Tongue (tissue), 2 donors: ENCODE measurements around the gene MEIS3. TPM values are rescaled to one million over a fixed set of nuclear protein-coding genes. Genes with fewer than 3 reads are reported as not detected.

Experiments
- DNase-seq: peaks from one replicate; pipeline ENCODE4 v3.0.0-alpha.2; 2015
- total RNA-seq: library from RNA; depleted of rRNA; stranded (reverse); fragments of >200 nt; gene quantifications from one replicate; pipeline ENCODE4 v1.2.3, GENCODE V29; 2014

Gene MEIS3
- total RNA-seq, 1 donor from 2014 or later = 9.9 TPM

DNA sequence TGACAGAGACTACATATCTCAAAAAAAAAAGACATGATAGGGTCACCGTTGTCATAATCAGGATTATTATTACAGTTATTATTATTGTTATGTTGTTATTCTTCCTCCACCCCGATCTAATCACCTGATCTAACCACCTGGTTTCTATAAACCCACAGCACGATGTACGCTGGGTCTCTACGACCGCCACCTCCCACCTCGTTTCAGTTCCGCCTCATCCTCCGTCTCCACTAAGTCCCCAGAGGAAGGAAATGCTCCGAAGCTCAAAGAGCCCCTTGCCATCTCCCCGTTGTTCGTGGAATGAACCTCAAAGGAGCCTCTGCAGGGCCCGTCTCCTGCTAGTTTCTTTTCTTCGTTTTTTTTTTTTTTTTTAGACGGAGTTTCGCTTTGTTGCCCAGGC is 15.9 kb upstream of the MEIS3 start:
- no peak for DNase-seq

DNA sequence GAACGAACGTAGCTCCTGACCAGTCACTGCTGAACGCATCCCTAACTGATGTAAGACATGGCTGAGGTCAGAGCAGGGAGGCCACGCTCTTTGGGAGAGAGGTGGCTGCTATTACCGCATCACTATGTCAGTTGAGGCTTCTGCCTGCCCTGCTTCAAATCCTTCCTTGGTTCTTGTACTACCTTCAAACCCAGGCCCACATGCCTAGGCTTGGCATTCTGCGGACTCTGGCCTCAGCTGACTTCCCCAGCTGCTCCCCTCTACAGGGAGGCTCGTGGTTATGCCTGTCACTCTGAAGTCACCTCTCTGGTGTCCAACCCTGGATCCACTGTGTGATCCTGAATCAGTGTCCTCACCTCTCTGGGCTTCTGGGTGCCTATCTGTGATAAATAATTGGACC is 14.8 kb upstream of the MEIS3 start:
- no peak for DNase-seq

DNA sequence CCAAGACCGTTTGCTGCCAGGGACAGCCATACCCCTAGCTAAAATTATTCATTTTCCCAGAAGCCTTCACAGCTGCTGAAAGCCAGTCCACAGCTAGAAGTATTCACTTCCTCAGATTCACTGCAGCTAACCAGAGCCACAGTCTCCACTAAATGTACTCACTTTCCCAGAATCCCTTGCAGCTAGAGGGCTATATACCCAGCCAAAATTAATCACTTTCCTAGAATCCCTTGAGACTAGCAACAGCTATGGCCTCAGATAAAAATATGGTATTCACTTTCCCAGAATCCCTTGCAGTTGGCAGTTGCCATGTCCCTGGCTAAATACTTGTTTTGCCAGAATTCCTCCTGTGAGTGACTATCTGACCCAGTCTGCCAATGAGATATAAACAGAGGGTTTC is 13.8 kb upstream of the MEIS3 start:
- no peak for DNase-seq

DNA sequence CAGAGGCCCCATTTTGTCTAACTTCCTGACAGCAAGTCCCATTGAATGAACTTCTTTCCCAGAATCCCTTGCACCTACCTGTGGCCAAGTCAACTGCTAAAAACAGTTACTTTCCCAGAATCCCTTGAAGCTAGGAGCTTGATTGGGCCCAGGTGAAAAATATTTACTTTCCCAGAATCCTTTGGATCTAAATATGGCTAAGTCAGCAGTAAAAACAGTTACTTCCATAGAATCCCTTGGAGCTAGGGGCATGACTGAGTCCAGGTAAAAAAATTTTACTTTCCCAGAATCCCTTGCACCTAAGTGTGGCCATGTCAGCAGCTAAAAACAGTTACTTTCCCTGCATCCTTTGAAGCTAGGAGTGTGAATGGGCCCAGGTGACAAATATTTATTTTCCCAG is 13.2 kb upstream of the MEIS3 start:
- no peak for DNase-seq

DNA sequence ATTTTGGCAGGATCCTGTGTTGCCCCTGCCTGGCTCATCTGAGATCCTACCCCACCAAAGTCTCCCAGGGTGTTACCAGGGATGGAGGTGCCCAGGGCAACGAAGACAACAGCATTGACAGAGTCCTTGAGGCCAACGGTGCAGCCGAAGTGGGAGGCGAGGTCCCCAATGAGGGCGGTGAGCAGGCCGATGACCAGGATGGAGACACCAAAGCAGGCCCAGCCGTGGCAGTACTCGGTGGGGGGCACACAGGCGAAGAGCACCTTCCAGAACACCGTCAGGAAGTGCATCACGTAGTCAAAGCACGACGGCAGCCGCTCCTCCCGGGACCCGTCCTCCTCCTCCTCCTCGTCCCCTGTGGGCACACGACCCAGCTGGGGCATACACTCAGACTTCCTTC is 12.8 kb upstream of the MEIS3 start:
- no peak for DNase-seq

DNA sequence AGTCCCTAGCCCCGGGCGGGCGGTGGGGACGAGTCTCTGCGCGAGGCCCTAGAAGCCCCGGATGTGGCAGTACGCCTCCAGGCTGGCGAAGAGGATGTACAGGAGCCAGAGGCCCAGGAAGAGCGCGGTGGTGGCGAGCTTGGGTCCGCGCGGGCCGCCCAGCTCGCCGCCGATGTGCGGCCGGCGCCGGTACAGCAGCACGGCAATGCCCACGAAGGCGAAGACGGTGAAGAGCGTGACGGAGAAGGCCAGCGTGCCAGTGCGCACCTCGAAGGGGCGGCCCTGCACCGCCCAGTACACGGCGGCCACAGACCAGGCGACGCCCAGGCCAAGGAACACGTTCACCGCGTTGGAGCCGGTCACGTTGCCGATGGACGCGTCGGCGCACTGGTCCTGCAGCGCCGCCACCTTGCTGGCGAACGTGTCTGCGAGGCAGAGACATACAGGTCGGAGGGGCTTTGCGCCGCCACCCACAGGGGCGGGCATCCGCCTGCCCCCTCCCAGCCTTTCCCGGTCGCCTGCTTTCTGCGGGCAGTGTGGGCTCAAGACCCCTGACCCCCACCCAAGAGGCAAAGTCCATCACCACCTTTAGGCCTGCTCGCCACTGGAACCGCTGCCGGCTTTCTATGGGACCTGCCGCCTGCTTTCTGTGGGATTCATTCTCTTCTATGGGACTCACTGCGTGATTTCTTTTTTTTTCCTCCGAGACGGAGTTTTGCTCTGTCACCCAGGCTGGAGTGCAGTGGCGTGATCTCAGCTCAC is 10.9 kb upstream of the MEIS3 start:
- DNase-seq = no peak

DNA sequence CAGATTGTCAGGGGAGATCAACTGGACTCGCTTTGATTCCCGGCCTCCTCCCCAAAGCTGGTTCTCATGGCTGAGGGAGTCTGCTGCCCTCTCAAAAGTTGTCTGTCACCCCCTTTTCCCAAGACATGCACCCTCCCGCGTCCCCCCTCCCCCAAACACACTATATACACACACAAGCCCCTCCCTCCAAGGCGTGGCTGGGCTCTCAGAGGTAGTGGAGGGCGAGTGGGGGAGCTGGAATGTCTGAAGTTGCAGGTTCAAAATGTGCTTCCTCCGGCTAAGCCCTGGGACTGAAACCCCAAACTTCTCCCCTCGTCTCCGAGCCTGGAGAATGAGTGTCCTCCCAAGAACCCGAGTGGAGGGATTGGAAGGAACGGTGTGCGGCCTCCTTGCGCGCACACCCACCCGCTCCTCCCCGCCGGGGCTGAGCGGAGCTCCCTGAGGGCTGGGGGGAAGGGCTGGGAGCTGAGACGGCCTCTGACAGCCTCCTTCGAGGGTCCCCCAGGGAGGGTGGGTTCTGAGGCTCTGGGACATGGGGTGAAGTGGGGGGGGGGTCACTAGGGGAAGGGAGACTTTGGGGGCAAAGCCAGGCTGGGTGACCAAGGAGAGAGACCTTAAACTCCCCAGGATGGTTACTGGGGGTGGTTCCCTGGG is 9.9 kb upstream of the MEIS3 start:
- DNase-seq = no peak

DNA sequence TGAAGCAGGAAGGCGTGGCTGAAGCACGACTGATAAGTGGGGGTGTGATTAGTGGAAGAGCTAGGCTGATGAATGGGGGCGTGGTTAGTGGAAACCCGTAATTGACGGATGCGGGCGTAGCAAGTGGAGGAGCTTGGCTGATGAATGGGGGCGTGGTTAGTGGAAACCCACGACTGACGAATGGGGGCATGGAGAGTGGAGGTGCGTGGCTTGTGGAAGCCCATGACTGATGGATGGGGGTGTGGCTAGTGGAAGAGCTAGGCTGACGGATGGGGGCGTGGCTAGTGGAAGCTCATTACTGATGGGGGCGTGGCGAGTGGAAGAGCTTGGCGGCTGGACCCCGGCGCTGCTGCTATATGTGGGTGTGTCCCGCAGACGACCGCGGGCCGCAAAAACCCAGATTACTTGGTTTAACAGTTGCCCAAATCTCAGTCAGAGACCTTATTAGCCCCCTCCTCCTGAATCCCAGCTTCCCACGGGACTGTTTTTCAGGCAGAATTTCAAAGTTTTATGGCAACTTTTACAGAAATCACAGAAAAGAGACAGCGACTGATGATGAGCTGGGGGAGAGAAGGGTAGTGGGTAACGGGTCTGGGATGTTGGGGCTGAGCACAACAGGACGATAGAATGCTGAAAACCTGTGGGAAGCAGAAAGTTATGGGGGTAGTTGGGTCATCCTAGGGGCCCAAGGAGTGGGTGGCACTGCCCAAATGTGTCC is 9.0 kb upstream of the MEIS3 start:
- DNase-seq = peak; percentile 90

DNA sequence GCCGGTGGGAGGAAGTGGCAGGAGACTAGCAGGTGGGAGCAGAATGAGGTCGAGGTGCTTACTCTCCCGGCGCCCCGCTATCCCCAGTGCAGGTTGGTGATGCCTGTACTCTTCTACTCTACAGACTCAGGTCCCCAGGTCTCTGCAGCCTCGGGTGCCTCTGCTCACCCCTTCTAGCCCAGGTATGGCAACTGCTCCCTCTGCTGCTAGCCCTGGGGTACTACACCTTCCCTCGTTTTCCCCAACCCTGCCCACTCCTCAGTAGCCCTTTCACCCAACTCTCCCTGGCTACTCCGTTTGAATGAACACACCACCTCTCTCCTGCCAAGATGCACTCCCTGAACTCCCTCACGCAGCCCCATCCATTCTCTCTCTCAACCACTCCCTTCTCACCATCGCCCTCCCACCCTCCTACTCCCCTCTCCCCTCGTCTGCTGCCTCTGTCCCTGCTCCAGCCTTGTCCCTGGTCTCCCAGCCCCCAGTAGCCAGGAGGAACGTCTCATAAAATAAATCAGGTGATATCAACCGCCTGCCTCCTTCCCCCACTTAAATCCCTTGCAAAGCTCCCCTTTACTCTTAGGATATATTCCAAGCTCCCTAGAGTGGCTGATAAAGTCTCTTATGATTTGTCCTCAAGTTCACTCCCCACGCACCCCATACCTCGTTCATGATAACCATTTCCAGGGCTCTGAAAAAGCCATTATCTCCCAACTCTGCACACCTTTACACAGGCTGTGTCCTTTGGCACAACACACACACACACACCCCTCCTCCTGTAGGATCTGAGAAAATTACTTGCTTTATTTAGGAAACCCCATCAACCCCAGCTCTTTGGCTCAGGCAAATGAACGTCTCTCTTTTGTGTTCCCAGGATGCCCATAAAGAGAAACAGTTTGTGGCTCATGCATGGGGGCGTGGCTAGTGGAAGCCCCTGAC is 8.2 kb upstream of the MEIS3 start:
- DNase-seq = peak; percentile 74

DNA sequence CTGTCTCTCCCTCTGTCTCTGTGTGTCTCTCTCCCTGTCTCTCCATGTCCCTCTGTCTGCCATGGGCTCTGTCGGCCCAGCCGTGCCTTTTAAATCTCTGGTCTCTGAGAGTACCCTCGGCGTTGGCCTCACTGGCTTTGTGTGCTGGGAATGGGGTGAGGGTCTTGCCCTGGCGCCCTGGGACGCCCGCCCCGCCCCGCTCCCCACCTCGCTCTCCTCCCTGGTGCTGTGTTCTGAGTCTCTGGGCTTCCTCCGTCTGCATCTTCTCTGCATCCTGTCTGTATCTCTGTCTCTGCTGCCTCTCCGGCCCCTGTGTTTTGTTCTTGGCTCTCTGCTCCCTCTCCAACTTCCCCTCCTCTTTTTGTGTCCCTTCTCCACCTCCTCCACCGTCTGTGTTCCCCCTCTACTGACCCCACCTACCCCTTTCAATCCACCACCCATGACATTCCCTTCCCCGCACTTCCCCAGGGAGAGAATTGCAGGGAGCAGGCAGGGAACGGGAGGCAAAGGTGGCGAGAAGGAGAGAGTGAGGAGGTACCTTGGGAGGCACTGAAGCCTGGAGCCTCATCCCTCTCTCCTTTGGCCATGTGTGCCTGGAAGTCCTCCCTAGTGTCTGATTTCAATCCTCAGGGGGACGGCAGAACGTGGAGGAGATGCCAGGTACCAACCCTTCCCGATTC is 4.0 kb upstream of the MEIS3 start:
- DNase-seq = no peak

DNA sequence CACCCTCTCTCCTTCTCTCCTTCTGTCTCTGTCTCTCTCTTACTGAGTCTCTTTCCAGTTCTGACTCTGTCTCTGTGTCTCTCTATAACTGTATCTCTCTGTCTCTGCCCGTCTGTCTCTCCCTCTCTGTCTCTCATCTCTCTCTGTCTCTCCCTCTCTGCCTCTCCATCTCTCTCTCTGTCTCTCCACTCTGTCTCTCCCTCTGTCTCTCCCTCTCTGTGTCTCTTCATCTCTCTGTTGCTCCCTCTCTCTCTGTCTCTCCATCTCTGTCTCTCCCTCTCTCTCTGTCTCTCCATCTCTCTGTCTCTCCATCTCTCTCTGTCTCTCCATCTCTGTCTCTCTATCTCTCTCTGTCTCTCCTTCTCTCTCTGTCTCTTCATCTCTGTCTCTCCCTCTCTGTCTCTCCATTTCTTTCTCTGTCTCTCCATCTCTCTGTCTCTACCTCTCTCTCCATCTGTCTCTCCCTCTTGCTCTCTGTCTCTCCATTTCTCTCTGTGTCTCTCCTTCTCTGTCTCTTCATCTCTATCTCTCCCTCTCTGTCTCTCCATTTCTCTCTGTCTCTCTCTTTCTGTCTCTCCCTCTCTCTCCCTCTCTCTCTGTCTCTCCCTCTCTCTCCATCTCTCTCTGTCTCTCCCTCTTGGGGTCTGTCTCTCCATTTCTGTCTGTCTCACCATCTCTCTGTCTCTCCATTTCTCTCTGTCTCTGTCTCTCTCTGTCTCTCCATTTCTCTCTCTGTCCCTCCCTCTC is 3.3 kb upstream of the MEIS3 start:
- no peak for DNase-seq

DNA sequence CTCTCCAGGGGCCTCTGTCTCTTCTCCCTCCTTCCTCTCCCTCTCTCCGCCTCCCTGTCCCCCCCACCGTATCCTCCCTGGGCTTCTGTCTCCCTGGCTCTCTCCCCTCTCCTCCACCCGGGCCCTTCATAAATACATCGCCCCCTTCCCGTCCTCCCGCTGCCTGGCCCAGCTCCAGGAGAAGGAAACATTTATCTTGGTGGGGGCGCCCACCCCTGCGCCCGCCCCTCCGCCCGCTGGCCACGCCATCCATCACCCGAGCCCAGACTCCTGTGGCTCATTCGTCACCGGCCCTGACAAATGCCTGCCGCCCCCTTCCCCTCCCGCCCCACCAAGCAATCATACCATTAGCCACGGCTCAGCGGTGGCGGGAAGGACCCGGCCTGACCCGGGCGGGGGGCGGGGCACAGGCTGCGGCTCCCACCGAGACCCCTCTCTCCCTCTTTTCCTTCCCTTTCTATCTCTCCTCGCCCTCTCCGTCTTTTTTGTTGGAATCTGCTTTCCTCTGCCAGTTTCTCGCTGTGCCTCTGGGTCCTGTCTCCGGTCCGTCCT is 2.6 kb upstream of the MEIS3 start:
- DNase-seq = no peak

DNA sequence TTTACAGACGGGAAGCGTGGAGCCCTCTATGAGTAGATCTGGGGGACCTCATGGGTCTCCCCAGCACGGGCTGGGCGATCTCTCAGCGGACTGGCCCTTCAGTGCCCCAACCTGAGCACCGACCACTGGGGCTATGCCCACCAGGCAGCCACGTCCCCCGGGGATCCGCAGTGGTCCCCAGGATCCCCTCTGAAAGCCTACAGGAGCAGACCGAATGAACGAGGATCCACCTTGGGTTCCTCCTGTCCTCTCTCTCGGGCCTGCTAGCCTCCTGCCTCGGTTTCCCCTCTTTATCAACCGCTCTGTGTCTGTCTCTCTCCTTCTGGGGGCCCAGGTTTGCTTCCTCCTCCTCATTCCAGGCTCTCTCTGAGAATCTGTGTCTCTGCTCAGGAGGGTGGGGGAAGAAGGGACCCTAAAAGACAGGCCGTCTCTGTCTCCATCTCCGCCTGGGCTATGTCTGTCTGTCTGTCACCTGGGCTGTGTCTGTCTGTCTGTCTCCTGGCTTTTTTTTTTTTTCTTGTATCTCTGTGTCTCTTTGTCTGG is 2.0 kb upstream of the MEIS3 start:
- no peak for DNase-seq

DNA sequence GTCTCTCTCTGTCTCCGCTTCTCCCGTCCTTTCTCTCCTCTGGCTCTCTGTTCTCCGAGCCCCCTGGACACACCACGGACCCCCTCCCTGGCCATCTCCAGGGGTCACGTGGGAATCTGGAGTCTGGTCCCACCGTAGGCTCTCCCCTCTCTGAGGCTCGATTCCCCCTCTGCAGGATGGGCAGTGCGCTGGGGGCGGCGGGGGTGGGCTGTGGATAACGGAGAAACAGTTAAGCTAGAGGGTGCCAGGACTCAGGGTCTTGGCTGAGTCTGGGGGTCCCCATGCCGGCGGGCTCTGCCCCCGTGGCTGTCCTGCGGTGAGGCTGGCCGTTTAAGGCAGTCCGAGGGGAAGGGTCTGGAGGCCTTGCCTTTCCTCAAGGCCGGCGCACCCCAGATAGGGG is 462 bp upstream of the MEIS3 start:
- DNase-seq = no peak

DNA sequence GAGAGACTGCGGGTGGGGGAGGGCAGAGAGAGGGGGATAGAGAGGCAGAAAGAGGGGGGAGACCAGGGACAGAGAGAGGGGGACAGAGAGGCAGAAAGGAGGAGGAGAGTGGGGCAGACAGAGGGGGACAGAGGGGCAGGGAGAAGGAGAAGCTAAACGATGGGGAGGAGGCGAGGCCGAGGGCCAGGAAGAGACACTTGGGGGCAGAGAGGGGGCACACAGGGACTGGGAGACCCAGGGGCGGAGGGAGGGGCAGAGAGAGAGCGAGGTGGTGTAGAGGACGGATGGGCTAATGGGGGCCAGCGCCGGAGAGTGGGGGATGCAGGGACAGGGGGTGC is 666 bp downstream of the MEIS3 start:
- DNase-seq = no peak

DNA sequence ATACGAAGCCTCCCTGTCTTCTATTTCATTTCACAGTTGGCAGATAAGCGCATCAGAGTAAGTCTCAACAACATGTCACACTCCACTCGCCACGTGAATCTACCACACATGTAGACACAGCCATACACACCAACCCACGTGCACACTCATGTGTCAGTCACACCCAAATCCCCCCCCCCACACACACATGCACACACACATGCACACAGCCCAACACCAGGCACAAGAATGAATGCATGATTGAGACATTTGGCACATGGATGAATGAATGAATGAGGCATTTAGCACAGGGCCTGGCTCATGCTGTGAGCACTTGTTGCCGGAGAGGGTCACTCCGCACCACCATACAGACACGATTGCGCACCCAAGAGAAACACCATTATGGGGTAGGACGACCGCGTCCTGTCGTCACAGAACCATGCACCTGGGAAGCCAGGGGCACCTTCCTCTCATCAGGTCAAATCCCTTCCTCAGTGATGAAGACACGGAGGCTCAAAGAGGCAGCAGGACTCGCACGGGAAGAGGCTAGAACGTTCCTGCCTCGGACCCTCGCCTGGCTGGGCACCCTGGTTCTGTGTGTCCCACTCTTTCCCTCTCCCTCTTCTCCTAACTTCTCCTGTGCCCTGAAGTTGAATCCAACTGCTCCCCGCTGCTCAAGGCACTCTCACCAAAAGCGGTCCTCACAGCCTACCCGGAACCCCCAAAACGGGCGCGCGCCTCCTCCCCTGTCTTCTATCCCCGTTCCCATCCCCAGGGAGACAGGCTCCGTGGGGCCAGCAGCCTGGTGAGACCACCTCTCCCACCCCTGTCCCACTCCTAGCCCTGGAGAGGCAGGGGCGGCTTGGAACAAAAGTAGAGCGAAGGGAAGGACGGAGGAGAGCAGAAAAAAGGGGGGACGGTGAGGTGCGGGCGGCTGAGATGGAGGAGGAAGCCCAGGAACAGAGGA is 1.3 kb downstream of the MEIS3 start:
- DNase-seq = no peak

DNA sequence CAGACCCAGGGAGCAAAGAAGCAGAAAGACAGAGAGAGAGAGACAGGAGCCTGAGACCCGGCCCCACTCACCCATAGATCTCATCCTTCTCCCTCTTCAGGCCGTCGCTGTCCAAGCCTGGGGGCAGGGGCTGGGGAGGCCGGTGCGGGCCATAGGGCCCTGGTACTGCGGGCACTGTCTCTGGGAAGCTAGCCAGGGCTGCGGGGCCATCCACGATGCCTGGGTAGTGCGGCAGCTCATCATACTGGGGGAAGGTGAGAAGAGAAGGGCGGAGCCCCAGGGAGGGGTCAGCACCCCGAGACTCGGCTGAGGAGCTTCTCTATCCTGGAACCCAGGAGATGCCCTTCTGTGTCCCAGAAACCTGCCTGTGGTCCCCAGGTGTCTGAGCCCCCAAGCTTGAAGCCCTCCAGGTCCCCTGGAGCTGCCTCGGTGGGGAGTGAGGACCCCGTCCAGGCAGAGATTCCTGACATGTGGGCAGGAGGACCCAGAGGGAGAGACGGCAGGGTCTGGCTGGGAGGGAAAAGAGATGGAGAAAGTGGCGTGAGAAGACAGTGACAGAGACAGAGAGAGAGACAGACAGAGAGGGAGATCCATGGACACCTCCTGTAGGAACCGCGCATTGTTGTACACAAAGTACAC is 2.1 kb downstream of the MEIS3 start:
- no peak for DNase-seq

DNA sequence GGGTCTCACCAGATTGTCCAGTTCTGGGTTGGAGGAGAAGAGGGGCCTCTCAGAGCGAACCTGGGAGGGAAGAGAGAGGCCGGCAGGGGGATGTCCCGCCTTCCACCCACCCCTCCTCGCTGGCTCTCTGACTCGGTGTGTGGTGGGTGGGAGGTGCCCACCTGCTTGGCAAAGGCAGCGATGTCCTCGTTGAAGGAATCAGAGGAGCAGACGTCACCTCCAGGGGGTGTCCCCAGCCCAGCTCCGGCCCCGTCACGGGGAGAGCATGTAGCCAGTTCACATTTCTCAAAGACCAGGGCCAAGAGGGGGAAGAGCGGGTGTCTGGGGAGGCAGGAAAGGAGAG is 2.7 kb downstream of the MEIS3 start:
- DNase-seq = no peak
